ENCODE data around the gene PCNX2.

GRCh38 chr1:233299450-233299849, 3.9 kb upstream of the PCNX2 start:
- no peak for TF ChIP-seq NFIC (IDR thresholded peaks at IDR 0.05)
- TF ChIP-seq MAX (IDR thresholded peaks at IDR 0.05): no peak
- TF ChIP-seq REST (IDR thresholded peaks at IDR 0.05; ENCODE audit: low read depth): no peak
- TF ChIP-seq TAF1 (IDR thresholded peaks at IDR 0.05; ENCODE audit: low read depth): no peak
